ENCODE data around the gene CDH23.

The CDH23 gene

DNA sequence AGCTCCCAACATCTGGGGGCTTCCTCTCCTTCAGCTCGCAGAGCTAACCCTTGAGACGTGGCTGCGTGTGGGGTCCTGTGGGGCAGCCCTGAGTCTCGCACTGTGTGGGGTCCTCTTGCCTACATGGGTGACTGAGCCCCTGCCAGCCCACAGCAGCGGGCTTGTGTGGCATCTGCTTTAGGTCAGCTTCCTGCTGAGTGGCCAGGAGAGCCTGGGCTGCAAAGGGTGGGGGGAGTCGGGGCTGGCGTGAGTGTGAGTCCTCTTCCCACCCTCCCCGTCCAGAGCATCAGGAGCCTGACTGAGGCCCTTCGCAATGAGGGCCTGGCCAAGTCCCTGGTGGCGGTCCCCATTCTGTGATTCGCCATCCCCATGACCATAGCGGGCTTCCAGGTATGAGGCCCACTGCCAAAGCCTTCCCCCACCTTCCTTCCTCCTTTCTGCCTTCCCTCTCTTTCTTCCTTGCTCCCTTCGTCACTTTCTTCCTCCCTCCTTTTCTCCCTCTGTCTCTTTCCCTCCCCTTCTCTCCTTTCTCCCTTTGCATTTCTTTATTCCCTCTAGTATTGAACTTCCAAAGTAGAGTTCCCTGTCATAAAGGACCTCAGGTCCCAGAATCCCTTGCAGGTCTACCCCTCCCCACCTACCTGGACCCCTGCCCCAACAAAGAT is 85.2 kb downstream of the CDH23 start:
- TF ChIP-seq ISL1 (CRISPR knock-in tag; IDR thresholded peaks at IDR 0.05) = no peak
- no peak for TF ChIP-seq BACH2 (CRISPR knock-in tag; IDR thresholded peaks at IDR 0.05; ENCODE audit: borderline replicate concordance)
- TF ChIP-seq RARB (CRISPR knock-in tag; IDR thresholded peaks at IDR 0.05) = no peak
- TF ChIP-seq, protein P1, sequence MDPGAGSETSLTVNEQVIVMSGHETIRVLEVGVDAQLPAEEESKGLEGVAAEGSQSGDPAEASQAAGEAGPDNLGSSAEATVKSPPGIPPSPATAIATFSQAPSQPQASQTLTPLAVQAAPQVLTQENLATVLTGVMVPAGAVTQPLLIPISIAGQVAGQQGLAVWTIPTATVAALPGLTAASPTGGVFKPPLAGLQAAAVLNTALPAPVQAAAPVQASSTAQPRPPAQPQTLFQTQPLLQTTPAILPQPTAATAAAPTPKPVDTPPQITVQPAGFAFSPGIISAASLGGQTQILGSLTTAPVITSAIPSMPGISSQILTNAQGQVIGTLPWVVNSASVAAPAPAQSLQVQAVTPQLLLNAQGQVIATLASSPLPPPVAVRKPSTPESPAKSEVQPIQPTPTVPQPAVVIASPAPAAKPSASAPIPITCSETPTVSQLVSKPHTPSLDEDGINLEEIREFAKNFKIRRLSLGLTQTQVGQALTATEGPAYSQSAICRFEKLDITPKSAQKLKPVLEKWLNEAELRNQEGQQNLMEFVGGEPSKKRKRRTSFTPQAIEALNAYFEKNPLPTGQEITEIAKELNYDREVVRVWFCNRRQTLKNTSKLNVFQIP (CRISPR knock-in tag; IDR thresholded peaks at IDR 0.05; ENCODE audit: borderline replicate concordance, low read depth) = no peak
- no peak for TF ChIP-seq ZNF70 (CRISPR knock-in tag; IDR thresholded peaks at IDR 0.05)
- no peak for TF ChIP-seq ZFP3 (CRISPR knock-in tag; IDR thresholded peaks at IDR 0.05)
- TF ChIP-seq, protein P2, sequence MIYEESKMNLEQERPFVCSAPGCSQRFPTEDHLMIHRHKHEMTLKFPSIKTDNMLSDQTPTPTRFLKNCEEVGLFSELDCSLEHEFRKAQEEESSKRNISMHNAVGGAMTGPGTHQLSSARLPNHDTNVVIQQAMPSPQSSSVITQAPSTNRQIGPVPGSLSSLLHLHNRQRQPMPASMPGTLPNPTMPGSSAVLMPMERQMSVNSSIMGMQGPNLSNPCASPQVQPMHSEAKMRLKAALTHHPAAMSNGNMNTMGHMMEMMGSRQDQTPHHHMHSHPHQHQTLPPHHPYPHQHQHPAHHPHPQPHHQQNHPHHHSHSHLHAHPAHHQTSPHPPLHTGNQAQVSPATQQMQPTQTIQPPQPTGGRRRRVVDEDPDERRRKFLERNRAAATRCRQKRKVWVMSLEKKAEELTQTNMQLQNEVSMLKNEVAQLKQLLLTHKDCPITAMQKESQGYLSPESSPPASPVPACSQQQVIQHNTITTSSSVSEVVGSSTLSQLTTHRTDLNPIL (CRISPR knock-in tag; IDR thresholded peaks at IDR 0.05; ENCODE audit: low read depth) = no peak
- TF ChIP-seq ARNTL (CRISPR knock-in tag; IDR thresholded peaks at IDR 0.05; ENCODE audit: borderline replicate concordance, low read depth) = no peak
- no peak for TF ChIP-seq ZNF8 (CRISPR knock-in tag; IDR thresholded peaks at IDR 0.05)
- no peak for TF ChIP-seq OSR1 (CRISPR knock-in tag; IDR thresholded peaks at IDR 0.05)
- no peak for TF ChIP-seq TOX (CRISPR knock-in tag; IDR thresholded peaks at IDR 0.05; ENCODE audit: borderline replicate concordance)
- no peak for TF ChIP-seq ESRRG (CRISPR knock-in tag; IDR thresholded peaks at IDR 0.05)
- TF ChIP-seq, protein P3, sequence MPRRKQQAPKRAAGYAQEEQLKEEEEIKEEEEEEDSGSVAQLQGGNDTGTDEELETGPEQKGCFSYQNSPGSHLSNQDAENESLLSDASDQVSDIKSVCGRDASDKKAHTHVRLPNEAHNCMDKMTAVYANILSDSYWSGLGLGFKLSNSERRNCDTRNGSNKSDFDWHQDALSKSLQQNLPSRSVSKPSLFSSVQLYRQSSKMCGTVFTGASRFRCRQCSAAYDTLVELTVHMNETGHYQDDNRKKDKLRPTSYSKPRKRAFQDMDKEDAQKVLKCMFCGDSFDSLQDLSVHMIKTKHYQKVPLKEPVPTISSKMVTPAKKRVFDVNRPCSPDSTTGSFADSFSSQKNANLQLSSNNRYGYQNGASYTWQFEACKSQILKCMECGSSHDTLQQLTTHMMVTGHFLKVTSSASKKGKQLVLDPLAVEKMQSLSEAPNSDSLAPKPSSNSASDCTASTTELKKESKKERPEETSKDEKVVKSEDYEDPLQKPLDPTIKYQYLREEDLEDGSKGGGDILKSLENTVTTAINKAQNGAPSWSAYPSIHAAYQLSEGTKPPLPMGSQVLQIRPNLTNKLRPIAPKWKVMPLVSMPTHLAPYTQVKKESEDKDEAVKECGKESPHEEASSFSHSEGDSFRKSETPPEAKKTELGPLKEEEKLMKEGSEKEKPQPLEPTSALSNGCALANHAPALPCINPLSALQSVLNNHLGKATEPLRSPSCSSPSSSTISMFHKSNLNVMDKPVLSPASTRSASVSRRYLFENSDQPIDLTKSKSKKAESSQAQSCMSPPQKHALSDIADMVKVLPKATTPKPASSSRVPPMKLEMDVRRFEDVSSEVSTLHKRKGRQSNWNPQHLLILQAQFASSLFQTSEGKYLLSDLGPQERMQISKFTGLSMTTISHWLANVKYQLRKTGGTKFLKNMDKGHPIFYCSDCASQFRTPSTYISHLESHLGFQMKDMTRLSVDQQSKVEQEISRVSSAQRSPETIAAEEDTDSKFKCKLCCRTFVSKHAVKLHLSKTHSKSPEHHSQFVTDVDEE (CRISPR knock-in tag; IDR thresholded peaks at IDR 0.05) = no peak
- no peak for TF ChIP-seq GLIS3 (CRISPR knock-in tag; IDR thresholded peaks at IDR 0.05)
- TF ChIP-seq CSDC2 (CRISPR knock-in tag; IDR thresholded peaks at IDR 0.05) = no peak
- TF ChIP-seq, protein P4, sequence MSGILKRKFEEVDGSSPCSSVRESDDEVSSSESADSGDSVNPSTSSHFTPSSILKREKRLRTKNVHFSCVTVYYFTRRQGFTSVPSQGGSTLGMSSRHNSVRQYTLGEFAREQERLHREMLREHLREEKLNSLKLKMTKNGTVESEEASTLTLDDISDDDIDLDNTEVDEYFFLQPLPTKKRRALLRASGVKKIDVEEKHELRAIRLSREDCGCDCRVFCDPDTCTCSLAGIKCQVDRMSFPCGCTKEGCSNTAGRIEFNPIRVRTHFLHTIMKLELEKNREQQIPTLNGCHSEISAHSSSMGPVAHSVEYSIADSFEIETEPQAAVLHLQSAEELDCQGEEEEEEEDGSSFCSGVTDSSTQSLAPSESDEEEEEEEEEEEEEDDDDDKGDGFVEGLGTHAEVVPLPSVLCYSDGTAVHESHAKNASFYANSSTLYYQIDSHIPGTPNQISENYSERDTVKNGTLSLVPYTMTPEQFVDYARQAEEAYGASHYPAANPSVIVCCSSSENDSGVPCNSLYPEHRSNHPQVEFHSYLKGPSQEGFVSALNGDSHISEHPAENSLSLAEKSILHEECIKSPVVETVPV (CRISPR knock-in tag; IDR thresholded peaks at IDR 0.05) = no peak
- TF ChIP-seq, protein P5, sequence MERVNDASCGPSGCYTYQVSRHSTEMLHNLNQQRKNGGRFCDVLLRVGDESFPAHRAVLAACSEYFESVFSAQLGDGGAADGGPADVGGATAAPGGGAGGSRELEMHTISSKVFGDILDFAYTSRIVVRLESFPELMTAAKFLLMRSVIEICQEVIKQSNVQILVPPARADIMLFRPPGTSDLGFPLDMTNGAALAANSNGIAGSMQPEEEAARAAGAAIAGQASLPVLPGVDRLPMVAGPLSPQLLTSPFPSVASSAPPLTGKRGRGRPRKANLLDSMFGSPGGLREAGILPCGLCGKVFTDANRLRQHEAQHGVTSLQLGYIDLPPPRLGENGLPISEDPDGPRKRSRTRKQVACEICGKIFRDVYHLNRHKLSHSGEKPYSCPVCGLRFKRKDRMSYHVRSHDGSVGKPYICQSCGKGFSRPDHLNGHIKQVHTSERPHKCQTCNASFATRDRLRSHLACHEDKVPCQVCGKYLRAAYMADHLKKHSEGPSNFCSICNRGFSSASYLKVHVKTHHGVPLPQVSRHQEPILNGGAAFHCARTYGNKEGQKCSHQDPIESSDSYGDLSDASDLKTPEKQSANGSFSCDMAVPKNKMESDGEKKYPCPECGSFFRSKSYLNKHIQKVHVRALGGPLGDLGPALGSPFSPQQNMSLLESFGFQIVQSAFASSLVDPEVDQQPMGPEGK (CRISPR knock-in tag; IDR thresholded peaks at IDR 0.05; ENCODE audit: borderline replicate concordance) = no peak
- no peak for TF ChIP-seq SNAI2 (CRISPR knock-in tag; IDR thresholded peaks at IDR 0.05)
- ATAC-seq = no peak

DNA sequence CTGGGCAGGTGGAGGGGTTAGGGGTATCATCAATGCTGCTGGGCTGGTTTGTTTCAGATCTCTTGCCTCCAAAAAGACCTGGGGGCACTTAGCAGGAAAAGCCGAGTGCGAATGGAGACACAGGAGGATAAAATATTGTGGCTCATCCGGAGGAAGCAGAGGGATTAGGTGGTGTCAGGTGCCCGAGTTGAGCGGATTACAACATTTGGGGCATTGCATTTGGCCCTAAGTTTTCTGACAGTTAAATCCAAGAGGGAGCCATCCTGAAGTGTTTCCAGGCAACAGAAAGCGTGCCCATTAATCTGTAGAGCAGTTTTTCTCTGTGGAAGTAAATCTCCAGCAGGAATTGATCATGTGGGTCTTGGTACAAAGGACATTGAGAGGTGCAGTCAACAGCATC is 85.9 kb downstream of the CDH23 start:
- TF ChIP-seq OSR1 (CRISPR knock-in tag; IDR thresholded peaks at IDR 0.05) = no peak
- no peak for TF ChIP-seq ZFP30 (CRISPR knock-in tag; IDR thresholded peaks at IDR 0.05)
- no peak for TF ChIP-seq ZNF8 (CRISPR knock-in tag; IDR thresholded peaks at IDR 0.05)
- TF ChIP-seq PPARA (CRISPR knock-in tag; IDR thresholded peaks at IDR 0.05; ENCODE audit: borderline replicate concordance) = no peak
- TF ChIP-seq ZNF565 (CRISPR knock-in tag; conservative IDR thresholded peaks at IDR 0.05; ENCODE audit: low read depth) = no peak
- TF ChIP-seq, protein P2 (CRISPR knock-in tag; IDR thresholded peaks at IDR 0.05; ENCODE audit: low read depth) = no peak
- no peak for TF ChIP-seq TCF4 (CRISPR knock-in tag; IDR thresholded peaks at IDR 0.05; ENCODE audit: borderline replicate concordance)
- TF ChIP-seq CSDC2 (CRISPR knock-in tag; IDR thresholded peaks at IDR 0.05) = no peak
- no peak for TF ChIP-seq ZNF70 (CRISPR knock-in tag; IDR thresholded peaks at IDR 0.05)
- TF ChIP-seq RARB (CRISPR knock-in tag; IDR thresholded peaks at IDR 0.05) = no peak
- TF ChIP-seq ARNTL (CRISPR knock-in tag; IDR thresholded peaks at IDR 0.05; ENCODE audit: borderline replicate concordance, low read depth) = no peak
- TF ChIP-seq GLIS3 (CRISPR knock-in tag; IDR thresholded peaks at IDR 0.05) = no peak
- TF ChIP-seq SNAI2 (CRISPR knock-in tag; IDR thresholded peaks at IDR 0.05) = no peak
- TF ChIP-seq ESRRG (CRISPR knock-in tag; IDR thresholded peaks at IDR 0.05) = no peak

More for the DNA sequence above, 85.9 kb downstream of the CDH23 start:
- ATAC-seq = no peak
